Umbilical cord (tissue), 2 donors: Measurements from ENCODE around the gene WNK2. TPM values are rescaled to one million over a fixed set of nuclear protein-coding genes. Genes with fewer than 3 reads are reported as not detected.
"Not testable (repeated sequence)": the region's sequence is repeated elsewhere in the genome, so short reads cannot be mapped to it uniquely, and the experiment has no call there.

Source experiments
- DNase-seq: peaks from one replicate; pipeline ENCODE4 v3.0.0-alpha.2; 2015; ENCODE audit warnings: low spot score
- total RNA-seq: library from RNA; depleted of rRNA; stranded (reverse); fragments of >200 nt; gene quantifications from one replicate; pipeline ENCODE4 v1.2.3, GENCODE V29; 2014; ENCODE audit warnings: low replicate concordance; ENCODE audit not compliant: insufficient read depth

The WNK2 gene
- total RNA-seq = 10.4 TPM

DNA sequence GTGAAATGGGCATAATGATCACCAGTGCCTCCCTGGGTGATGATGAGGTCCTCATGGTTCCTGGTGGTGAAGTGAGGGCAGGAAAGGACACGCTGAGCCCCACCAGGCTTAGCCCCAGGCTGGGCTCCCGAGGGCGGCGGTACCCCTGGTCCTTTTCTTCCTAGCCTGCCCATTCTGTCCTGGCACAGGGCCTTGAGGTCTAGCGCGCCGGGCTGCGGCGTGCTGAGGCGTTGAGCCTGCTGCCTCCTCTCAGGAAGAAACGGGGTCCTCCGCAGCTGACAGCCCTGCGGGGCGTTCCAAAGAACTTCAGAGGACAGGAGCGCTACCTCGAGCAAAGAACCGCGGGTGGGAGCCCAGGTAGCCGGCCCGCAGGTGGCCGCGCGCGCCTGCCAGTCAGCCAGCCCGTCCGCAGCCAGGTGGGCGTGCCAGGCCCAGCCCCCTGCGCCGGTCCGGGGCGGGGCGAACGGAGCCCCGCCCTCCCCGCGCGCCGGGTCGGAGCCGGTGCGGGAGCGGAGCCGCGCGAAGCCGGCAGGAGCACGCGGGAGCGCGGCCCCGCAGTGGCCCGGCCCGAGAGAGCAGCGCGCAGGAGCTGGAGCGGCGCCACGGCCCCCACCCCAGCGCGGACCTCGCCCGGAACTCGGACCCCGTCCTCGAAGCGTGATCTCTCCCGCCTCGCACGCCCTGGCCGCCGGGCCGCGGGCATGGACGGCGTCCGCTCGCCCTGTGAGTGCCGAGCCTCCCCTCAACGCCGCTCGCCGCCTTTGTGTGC is at the start of gene WNK2:
Gene WNK2, plus strand, starts transcription at position 477 of the 769 bp plus-strand sequence. CDS start 791 bp downstream, outside the sequence.
- DNase-seq = no peak

DNA sequence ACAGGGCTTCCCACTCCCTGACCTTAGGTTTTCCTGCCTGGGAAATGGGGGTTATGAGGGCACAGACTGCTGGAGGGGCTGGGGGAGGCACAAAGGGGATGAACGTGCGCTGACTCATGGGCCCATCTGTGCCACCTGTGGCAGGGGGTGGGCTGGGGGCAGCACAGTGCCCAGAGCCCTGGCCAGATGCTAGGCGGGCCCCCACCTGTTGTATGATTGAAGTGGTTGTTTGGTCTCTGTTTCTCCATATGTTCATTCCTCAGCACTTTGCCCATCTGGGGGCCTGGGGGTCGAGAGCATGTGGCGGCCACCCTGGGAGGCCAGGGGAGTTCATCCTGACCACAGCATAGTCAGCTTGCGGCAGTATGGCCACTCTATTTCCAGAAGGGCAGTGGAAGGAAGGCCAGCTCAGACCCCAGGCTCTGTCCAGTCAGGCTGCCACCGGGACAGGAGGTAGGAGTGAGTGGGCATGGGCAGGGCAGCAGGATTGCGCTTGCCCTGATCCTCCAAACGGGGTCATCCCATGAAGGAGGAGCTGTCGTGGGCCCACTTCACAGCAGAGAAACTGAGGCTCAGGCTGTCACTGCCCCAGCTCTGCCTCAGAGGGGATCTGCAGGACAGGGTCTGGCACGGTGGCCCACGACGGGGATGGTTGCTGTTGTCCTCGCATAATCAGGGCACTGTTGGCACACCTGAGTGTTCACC is 49.0 kb upstream of the WNK2 start:
- DNase-seq = no peak

DNA sequence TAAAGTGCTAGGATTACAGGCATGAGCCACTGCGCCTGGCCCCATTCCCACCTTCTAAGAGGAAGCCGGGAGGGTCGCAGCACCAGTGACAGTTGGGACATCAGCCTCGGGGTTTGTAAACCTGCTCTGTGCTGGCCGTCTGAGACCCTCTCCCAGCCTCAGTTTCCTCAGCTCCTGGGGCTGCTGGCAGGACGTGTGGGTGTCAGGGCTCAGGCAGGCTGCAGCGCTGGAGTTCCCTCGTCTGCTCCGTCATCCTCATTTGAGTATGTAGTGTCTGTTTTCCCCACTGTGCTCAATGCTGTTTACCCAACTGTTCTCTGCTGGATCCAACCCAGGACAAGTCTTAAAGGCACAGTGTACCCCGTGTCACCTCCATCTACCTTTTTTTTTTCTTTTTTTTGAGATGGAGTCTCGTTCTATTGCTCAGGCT is 47.9 kb upstream of the WNK2 start:
- no peak for DNase-seq

DNA sequence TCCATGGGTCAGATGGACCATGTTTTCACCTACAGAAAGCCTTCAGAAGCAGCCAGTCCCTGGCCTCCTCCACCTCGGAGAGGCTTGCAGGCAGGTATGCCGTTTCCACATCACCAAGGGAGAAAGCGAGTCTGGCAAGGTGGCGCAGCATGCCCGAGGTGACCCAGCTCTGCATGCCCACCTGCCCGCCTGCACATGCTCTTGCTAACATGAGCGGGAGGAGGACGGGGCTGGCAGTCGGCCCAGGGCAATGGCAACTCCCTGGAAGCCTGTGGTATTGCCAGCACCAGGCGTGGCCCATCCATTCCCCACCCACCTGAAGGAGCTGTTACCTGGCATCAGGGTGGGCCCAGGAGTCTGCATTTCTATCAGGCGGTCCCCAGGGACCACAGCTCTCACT is 46.6 kb upstream of the WNK2 start:
- DNase-seq = no peak

DNA sequence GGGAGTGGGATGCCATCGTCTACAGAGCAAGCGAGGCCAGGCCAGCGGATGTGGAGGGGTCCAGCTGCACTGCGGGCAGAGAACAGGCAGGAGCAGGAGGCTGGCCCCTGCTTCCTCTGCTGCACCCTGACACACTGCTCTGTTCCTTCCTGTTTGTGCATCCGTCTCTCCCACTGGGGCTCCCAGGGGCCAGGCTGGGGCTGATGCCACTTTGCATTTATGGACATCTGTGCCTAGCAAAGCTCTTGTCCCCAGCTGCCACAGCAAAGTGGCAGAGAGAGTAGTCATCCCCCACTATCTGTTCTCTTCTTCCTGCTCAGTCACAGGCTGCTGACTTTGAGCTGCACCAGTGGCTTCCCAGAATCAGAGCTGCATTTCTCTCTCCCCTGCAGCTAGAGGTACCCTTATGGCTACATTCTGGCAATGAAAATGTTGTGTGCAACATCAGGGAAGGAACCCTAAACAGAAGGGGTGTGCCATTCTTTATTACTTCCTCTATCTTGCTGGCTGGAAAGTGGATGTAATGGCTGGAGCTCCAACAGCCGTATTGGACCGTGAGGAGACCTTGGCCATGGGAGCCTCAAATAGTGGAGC is 45.7 kb upstream of the WNK2 start:
- DNase-seq = no peak

DNA sequence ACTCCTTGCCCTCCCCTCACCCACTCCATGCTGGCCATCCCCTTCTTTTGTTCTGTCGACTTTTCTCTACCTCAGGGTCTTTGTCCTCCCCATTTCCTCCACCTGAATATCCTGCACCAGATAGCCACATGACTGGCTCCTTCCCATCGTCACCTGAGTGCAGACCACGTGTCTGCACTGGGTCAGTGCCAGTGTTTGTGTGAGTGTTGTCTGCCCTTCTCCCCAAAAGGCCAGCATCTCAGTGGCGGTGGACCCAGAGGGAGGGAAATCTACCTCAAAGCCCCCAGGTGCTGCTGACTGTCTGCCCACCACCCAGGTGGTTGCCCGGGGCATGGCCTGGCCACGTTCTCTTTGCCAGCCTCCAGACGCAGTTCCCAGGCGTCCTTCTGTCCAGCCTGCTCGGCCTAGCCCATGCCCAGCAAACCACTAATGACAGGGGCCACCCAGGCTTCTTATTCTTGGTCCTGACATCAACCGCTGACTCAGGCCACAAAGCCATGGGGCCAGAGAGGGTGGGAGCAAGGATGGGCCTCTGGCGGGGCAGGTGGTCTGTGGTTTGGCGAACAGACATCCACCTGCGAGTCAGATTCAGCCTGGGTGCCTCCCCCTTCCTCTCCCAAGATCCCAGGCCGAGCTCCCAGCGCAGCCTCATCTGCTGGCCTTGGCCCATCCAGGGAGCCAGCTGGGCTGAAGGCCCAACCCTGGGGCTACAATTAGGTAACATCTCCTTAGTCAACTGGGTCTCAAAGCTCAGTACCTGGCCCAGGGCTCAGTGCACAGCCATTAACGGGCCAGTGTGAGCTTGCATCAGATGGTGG is 44.4 kb upstream of the WNK2 start:
- DNase-seq = no peak

DNA sequence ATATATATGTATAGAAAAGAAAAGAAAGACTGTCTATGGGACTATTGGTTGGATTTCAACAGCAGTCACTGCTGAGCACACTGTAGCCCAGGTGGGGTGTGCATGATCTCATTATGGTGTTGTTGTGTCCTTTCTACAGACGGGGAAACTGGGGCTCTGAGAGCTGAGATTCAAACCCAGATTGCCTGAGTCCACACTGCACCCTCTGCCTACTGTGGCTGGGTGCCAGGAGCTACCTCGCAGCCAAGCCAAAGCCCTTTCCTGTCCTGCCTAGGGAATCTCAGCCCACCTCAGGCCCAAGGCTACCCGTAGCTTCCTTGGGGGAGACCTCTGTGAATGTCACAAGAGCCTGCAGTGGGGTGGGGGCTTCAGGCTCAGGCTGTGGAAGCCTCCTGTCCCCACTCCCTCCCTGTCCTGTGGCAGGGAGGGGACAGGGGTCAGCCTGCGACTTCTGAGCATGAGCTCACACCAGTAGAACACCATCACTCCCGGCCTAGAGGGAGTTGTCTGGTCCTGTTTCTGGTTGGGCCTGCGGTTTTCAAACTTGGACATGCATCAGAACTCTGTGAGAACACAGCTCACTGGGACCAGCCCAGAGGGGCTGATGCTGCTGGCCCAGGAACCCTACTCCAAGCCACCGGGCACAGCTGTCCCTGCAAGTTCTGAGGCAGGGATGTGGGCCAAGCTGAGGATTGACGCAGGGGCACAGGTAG is 42.0 kb upstream of the WNK2 start:
- DNase-seq = no peak

DNA sequence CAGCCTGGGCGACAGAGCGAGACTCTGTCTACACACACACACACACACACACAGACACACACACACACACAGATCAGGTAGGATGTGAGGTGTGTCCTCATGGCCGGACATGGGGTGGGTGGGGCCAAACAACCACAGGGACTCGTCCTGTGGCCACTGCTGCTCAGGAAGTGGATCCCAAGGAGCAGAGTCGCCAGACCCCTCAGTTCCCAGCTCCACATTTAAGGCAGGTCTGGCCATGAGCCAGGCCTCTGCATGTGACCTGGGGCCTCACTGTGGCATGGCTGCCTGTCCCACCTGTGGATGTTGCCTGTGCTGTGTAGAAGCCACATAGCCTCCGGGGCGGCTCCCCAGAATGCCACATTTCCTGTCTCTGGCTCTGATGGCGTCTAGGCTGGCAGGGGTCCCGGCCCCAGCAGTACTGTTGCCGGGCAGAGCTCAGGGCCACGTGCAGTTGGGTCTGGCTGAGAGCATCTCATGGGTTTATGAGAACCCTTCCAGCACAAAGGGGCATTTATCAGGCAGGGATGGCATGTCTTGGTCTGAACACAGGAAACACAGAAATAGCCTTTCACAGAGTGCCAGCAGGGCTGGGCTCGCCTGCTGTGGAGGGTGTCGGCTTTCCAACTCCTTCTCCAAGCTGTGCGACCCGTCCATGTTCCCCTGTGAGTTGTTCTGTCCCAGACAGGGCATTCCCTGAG is 40.0 kb upstream of the WNK2 start:
- DNase-seq = no peak

DNA sequence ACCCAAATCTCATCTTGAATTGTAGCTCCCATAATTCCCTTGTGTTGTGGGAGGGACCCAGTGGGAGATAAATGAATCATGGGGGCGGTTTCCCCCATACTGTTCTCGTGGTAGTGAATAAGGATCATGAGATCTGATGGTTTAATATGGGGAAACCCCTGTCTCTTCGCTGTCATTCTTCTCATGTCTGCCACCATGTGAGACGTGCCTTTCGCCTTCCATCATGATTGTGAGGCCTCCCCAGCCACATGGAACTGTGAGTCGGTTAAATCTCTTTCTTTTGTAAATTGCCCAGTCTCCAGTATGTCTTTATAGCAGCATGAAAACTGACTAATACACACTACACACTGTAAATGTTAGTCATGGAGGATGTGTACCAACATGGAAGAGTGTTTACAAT is 37.2 kb upstream of the WNK2 start:
- DNase-seq = not testable (repeated sequence)

DNA sequence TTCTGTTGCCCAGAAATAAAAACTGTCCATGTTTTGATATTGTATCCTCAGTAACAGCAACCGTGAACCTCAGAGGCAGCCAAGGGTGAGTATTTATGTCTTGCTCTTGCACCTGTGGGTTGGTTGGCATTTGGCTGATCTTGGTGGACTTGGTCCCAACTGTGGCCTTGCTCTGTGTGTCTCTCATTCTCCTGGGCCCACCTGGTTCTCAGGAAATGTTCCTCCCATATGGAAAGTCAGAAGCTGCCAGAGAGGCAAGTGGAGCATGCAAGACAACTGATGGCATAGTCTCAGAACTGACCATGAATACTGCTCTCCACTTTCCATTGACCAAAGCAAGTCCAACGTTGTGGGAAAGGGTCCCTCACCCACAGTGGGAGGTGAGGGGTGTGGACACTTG is 36.3 kb upstream of the WNK2 start:
- DNase-seq = no peak

DNA sequence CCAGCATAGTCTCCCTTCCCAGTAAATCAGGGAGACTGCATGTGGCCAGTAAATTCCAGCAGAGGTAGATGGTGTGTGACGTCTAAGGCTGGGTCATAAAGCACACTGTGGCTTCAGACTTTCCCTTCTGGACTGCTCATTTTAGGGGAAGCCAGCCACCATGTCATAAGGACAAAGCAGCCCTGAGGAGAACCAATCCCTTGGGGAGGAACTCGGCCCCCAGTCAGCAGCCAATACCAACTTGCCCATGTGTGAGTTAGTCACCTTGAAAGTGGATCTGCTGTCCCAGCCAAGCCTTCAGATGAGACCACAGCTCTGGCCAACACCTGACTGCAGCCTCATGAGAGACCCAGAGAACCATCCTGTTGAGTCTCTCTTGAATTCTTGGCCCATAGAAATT is 35.2 kb upstream of the WNK2 start:
- DNase-seq = no peak

DNA sequence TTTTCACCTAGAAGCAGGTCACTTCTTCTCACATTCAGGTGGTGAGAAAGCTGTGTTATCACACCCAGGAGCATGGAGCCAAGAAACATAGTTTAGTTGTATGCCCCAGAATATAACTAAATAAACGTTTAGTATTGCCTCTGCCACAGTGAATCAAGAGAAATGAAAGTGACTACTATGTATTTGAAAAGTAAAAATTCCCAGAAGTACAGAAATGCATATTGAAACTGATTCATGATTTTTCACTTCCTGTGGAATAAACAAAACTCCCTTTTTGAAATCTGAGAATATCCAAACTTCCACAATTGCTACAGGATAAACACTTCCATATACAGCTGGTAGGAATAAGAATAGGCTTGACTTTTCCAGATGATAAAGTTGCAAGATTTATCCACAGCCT is 34.6 kb upstream of the WNK2 start:
- DNase-seq = no peak

DNA sequence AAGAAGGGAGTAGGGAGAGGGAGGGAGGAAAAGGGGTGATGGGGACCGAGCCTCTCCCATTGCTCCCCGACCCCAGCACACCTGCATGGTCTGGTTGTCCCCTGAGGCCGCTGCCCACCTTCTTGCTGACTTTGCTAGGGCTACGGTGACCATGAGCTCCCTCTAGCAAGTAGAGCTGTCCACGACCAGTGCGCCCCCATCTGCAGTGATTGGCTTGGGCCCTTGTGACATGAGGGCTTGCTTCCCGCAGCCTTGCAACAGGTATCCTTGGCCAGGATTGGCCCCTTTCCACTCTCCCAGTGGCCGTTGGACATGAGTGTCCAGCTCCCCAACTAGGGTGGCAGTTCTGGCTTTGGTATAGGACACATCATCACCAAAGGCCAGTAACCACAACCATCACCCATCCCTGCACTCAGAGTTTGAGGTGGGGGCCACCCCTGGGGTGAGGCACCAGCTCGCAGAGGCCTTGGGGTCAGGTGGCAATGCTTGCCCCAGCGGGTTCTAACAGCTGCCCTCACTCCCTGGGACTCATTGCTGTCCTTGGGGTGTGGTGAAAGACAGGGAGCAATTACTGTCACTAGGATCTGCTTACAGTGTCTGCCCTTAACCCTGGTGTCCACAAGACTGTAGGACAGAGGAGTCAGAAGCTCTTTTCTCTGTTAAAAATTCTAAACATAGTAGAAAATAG is 32.7 kb upstream of the WNK2 start:
- no peak for DNase-seq

DNA sequence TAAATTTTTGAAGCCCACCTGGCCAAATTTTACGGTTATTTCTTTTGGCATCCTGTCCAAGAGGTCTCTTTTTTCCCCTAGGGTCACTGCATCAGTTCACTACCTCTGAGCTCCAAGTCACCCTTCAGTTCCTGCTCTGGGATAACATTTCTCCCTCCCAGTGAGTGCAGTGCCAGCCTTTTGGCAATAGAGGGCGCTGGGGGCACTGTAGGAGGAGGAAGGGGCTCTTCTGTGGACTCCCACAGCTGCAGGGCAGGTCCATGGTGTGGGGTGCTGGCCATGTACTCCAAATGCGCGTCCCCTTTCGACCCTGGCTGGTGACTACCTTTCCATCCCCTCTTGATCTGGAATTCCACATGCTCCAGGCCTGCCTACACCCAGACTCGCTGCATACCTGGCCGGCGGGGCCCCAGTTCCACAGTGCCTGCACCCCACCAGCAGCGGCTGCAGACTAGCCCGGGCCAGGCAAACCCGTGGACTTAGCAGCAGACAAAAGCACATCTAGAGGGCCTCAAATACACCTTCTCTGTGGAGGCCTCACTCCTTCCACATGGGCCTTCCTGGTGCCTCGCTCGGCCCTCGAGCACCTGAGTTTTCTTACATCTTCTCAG is 29.5 kb upstream of the WNK2 start:
- DNase-seq = no peak

DNA sequence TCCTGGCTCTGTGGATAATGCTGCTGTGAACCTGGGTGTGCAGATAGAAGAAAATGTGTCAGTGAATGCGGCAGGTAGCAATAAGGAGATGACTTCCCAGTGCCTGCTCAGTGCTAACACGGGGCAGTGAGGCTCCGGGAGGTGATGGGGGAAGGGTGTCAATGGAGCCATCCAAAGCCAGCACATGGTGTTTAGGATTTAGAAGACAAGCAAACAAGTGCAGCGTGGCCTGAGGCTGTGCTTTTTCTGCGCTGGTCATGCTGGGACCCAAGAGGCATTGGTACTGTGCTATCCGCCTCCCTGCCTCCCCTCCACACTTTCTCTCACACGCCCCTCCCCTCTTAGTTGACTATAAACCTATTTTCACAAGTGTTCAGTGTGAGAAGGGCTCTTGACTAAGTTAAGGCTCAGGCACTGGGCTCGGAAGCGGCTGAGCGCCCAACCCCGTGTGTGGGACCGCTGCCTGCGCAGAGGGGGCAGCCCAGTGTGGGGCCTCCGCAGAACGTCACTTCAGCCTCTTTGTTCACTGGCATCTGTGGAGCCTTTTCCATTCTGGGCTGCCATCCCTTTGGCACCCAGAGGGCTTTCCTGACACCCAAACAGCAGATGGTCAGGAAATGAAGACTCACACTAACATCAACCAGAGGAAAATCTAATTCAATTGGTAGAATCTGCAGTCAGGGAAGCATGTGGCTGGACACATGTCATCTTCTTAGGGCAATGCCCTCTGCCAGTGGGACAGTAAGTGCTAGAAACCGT is 28.0 kb upstream of the WNK2 start:
- no peak for DNase-seq

DNA sequence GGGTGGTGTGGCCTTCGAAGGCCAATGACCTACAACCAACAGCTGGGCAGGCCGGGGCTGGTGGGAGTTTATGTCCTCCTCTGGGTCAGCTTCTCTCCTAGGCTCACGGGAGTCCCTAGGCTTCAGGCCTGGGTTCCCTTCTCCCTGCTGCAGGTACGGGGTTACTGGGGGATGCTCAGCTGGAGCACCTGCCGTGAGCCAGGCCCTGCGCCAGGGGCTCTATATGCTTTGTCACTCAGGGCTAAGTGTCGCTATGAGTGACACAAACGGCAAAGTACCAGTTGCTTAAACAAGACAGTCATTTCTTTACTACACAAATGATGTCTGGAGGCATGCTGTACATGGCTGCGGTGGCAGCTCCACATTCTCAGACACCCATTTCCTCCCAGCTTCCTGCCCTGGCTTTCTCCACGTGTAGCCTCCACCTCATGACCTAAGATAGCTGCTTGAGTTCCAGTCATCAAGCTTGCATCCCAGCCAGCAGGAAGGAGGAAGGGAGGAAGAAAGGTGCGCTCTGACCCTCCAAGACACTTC is 27.4 kb upstream of the WNK2 start:
- DNase-seq = no peak

DNA sequence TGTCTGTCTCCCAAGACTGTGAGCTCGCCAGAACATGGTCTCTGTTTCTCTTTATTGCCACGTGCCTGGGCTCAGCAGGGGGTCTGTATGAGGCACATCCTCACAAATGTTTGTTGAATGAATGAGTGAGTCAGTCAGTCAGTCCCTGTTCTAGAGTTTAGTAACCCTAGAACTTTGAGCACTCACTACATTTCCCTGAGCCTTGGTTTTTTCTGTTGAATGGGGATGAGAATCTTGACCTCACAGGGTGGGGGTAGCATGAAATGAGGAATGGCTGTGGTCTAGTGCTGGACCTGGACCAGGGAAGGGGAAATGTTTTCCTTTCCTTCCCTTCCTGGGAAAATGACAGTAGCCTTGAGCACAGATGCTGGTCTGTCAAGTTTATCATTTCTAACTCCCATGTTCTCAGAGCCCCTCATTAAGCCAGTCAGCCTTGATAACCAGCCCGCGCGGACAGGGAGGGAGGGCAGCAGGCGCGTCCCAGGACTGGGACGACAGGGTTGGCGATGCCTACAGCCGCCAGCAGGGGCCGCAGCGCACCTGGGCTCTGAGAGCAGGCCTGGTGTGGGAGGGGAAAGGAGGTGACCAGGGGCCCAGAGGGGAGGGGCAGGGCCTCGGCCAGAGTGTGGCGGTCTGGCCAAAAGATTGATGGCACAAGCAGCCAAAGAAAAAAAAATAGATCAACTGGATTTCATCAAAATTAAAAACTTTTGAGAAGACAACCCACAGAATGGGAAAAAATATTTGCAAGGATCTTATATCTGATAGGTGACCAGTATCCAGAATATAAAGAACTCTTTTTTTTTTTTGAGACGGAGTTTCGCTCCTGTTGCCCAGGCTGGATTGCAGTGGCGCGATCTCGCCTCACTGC is 24.1 kb upstream of the WNK2 start:
- DNase-seq = peak; percentile 82
